ENCODE results near the gene TRAF5. TPM values are rescaled to one million over a fixed set of nuclear protein-coding genes. Genes with fewer than 3 reads are reported as not detected.
"Not testable (repeated sequence)": the region's sequence is repeated elsewhere in the genome, so short reads cannot be mapped to it uniquely, and the experiment has no call there.

Gene TRAF5
- total and polyA plus RNA-seq, 8 donors = 4.3 to 50.7 (median 18.5) TPM

GRCh38 chr1:211313392-211313791 is 13.2 kb upstream of the TRAF5 start:
- 92 to 97% (median 95%) methylated on average over 11 of the region's 11 CpGs for WGBS, 5 donors

DNA sequence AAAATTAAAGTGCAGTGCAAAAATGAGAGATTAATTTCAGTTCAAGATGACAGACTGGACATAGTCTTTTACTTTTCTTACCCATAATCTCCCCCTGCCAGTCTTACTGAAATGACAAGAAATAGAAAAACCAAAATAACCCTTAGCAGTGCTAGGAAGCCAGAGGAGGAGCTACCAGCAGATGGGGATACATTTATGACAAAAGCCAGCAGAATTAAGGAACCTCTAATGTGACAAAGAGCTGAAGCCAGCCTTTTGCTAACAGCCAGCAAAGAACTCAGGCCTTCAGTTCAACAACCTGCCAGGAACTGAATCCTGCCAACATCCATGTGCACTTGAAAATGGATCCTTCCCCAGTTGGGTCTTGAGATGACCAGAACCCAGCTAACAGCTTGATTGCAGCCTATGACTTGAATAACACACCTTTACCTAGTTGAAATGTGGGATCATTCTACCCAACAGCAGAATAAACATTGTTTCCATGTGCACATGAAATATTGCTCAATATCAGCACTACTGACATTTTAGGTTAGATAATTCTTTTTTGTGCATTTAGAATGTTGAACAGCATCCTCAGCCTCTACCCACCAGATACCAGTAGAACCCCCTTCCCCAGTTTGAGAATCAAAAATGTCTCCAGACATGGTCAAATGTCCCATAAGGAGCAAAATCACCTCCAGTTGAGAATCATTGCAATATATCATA is 7.9 kb upstream of the TRAF5 start:
- intact Hi-C loops (cut with DNase I; ENCODE audit: low total_unique reads) = no loop called here
- H3K9me3 ChIP-seq = no peaks in the 10 kb centered on the region
- TF ChIP-seq POLR2AphosphoS5 (IDR thresholded peaks at IDR 0.05) = no peak
- TF ChIP-seq, protein P1, sequence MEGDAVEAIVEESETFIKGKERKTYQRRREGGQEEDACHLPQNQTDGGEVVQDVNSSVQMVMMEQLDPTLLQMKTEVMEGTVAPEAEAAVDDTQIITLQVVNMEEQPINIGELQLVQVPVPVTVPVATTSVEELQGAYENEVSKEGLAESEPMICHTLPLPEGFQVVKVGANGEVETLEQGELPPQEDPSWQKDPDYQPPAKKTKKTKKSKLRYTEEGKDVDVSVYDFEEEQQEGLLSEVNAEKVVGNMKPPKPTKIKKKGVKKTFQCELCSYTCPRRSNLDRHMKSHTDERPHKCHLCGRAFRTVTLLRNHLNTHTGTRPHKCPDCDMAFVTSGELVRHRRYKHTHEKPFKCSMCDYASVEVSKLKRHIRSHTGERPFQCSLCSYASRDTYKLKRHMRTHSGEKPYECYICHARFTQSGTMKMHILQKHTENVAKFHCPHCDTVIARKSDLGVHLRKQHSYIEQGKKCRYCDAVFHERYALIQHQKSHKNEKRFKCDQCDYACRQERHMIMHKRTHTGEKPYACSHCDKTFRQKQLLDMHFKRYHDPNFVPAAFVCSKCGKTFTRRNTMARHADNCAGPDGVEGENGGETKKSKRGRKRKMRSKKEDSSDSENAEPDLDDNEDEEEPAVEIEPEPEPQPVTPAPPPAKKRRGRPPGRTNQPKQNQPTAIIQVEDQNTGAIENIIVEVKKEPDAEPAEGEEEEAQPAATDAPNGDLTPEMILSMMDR (IDR thresholded peaks at IDR 0.05) = no peak
- no peak for TF ChIP-seq POLR2A (IDR thresholded peaks at IDR 0.05)
- no peak for TF ChIP-seq EP300 (IDR thresholded peaks at IDR 0.05)
- H3K4me3 ChIP-seq = no peak overlapping the region
- H3K27me3 ChIP-seq = no peaks in the 10 kb centered on the region
- H3K27ac ChIP-seq = no peak overlapping the region
- no peak for DNase-seq
- H3K36me3 ChIP-seq = peaks cover 10 to 35% (median 33%) of the 10 kb centered on the region in 4 donors
- H3K4me1 ChIP-seq = peaks cover 0 to 6% (median 0%) of the 10 kb centered on the region in 4 donors

More at GRCh38 chr1:211313392-211313791, 13.2 kb upstream of the TRAF5 start:
- Histone ChIP-seq H3K27ac (no peak overlapping the region), H3K27me3 (no peaks in the 10 kb centered on the region), H3K9me3 (no peaks in the 10 kb centered on the region), H3K4me3 (no peak overlapping the region), H3K36me3 (peaks cover 19 to 59% (median 52%) of the 10 kb centered on the region in 4 donors), H3K4me1 (no peaks in the 10 kb centered on the region)
- intact Hi-C loops (cut with DNase I; ENCODE audit: low total_unique reads) = no loop called here
- TF ChIP-seq, protein P1 (IDR thresholded peaks at IDR 0.05) = no peak
- TF ChIP-seq POLR2A (IDR thresholded peaks at IDR 0.05) (no peak), POLR2AphosphoS5 (IDR thresholded peaks at IDR 0.05) (no peak), EP300 (IDR thresholded peaks at IDR 0.05) (no peak)
- DNase-seq = no peak

DNA sequence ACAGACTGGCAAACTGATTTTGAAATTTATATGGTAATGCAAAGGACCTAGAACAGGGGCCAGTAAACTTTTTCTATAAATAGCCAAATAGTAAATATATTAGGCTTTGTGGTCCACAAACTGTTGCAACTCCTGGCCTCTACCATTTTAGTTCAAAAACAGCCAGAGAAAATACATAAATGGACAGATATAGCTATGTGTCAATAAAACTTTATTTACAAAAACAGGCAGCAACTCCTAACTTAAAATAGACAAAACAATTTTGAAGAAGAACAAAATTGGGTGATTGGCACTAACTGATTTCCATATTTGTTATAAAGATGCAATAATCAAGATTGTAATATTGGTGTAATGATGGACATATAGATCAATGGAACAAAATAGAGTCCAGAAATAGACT is 6.7 kb upstream of the TRAF5 start:
- H3K4me1 ChIP-seq = peaks cover 0 to 6% (median 0%) of the 10 kb centered on the region in 4 donors
- H3K27ac ChIP-seq = no peak overlapping the region
- H3K36me3 ChIP-seq = peaks cover 0 to 24% (median 21%) of the 10 kb centered on the region in 4 donors
- H3K27me3 ChIP-seq = no peaks in the 10 kb centered on the region
- TF ChIP-seq, protein P1 (IDR thresholded peaks at IDR 0.05) = no peak
- TF ChIP-seq POLR2AphosphoS5 (IDR thresholded peaks at IDR 0.05) (no peak), EP300 (IDR thresholded peaks at IDR 0.05) (no peak), POLR2A (IDR thresholded peaks at IDR 0.05) (no peak)
- intact Hi-C loops (cut with DNase I; ENCODE audit: low total_unique reads) = loop anchor here (10.0 kb wide), 1 partner anchor 155 kb away; no protein-coding TSS in a partner anchor
- H3K9me3 ChIP-seq = no peaks in the 10 kb centered on the region
- no peak overlapping the region for H3K4me3 ChIP-seq
- DNase-seq = no peak

DNA sequence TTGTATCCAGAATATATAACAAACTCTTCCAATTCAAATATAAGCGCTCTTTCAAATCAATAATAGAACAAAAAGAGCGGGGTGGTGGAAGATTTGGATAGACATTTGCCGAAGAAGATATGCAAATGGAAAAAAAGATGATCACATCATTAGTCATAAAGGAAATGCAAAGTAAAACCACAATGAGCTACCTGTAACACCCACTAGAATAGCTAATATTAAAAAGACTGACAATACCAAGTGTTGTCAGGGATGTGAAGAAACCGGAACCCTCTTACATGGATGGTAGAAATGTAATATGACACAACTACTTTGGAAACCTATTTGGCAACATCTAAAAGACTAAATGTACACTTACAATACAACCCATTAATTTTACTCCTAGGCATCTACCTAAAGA is 5.7 kb upstream of the TRAF5 start:
- WGBS, 5 donors = 71 to 78% (median 74%) methylated on average over 4 of the region's 4 CpGs
- H3K36me3 ChIP-seq = peaks cover 0 to 13% (median 11%) of the 10 kb centered on the region in 4 donors
- no peaks in the 10 kb centered on the region for H3K9me3 ChIP-seq
- peaks cover 0 to 13% (median 4%) of the 10 kb centered on the region in 4 donors for H3K4me1 ChIP-seq
- DNase-seq = no peak
- H3K4me3 ChIP-seq = no peak overlapping the region
- intact Hi-C loops (cut with DNase I; ENCODE audit: low total_unique reads) = loop anchor here (10.0 kb wide), 1 partner anchor 154 kb away; no protein-coding TSS in a partner anchor
- TF ChIP-seq POLR2AphosphoS5 (IDR thresholded peaks at IDR 0.05) (no peak), EP300 (IDR thresholded peaks at IDR 0.05) (no peak), POLR2A (IDR thresholded peaks at IDR 0.05) (no peak)
- TF ChIP-seq, protein P1 (IDR thresholded peaks at IDR 0.05) = no peak
- no peak overlapping the region for H3K27ac ChIP-seq
- no peaks in the 10 kb centered on the region for H3K27me3 ChIP-seq

DNA sequence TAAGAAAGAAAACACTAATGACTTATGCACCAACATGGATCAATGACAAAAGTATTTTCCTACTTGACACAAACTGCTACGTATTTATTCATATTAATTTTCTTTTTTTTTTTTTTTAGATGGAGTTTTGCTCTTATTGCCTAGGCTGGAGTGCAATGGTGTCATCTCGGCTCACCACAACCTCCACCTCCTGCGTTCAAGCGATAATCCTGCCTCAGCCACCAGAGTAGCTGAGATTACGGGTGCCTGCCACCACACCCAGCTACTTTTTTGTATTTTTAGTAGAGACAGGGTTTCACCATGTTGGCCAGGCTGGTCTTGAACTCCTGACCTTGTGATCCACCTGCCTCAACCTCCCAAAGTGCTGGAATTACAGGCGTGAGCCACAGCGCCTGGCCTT is 5.0 kb upstream of the TRAF5 start:
- intact Hi-C loops (cut with DNase I; ENCODE audit: low total_unique reads) = loop anchor here (10.0 kb wide), 1 partner anchor 153 kb away; no protein-coding TSS in a partner anchor
- H3K9me3 ChIP-seq, H3K27ac ChIP-seq, DNase-seq, H3K4me3 ChIP-seq, H3K36me3 ChIP-seq, H3K27me3 ChIP-seq: not testable (repeated sequence)
- peaks cover 4 to 17% (median 9%) of the 10 kb centered on the region in 4 donors for H3K4me1 ChIP-seq
- 87 to 94% (median 89%) methylated on average over 7 of the region's 7 CpGs for WGBS, 5 donors
